Measurements from ENCODE around the gene CCDC88B.

DNA sequence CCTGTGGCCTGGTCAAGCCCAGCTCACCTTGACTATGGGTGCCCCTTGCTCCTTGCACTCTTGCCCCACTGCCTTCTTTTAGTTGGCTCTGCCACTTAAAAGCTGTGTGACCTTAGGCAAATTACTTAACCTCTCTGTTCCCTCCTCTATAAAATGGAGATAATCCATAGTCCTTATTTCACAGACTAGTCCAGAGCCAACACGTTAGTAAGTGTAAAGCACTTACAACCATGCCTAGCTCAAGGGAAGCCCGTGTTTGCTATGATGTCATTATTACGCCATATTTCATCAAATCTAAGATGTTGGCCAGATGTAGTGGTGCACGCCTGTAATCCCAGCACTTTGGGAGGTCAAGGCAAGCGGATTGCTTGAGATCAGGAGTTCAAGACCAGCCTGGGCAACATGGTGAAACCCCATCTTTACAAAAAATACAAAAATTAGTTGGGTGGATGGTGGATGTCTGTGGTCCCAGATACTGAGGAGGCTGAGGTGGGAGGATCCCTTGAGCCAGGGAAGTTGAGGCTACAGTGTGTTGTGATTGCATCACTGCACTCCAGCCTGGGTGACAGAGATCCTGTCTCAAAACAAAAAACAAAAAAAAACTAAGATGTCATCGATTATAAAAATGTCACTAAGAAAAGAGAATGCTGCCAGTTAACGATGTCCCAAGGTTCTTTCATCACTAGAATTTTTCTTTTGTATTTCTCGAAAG is 2.3 kb upstream of the CCDC88B start:
- TF ChIP-seq, protein P1, sequence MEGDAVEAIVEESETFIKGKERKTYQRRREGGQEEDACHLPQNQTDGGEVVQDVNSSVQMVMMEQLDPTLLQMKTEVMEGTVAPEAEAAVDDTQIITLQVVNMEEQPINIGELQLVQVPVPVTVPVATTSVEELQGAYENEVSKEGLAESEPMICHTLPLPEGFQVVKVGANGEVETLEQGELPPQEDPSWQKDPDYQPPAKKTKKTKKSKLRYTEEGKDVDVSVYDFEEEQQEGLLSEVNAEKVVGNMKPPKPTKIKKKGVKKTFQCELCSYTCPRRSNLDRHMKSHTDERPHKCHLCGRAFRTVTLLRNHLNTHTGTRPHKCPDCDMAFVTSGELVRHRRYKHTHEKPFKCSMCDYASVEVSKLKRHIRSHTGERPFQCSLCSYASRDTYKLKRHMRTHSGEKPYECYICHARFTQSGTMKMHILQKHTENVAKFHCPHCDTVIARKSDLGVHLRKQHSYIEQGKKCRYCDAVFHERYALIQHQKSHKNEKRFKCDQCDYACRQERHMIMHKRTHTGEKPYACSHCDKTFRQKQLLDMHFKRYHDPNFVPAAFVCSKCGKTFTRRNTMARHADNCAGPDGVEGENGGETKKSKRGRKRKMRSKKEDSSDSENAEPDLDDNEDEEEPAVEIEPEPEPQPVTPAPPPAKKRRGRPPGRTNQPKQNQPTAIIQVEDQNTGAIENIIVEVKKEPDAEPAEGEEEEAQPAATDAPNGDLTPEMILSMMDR (IDR thresholded peaks at IDR 0.05) = no peak
- no peak for TF ChIP-seq POLR2A (IDR thresholded peaks at IDR 0.05)

Data from gastroesophageal sphincter (tissue), 3 donors.